Mucosa of descending colon (tissue), 3 donors: Measurements from ENCODE around the gene ZNF256. TPM values are rescaled to one million over a fixed set of nuclear protein-coding genes. Genes with fewer than 3 reads are reported as not detected.
"Not testable (repeated sequence)": the region's sequence is repeated elsewhere in the genome, so short reads cannot be mapped to it uniquely, and the experiment has no call there.

Experiments
- ATAC-seq: fragments of 200-7000 bp; cut with Tn5 transposase; one replicate; pipeline ENCODE4 v1.9.1; 2020; ENCODE audit warnings: mild to moderate bottlenecking, moderate library complexity
- DNase-seq, 3 donors: peaks; one replicate each; pipeline ENCODE4 v3.0.0-alpha.2; 2020
- H3K36me3 ChIP-seq: fragments of 200-600 bp; one replicate; pipeline ENCODE4 v1.8.0; 2021; ENCODE audit warnings: low read depth, mild to moderate bottlenecking
- H3K4me1 ChIP-seq: fragments of 200-600 bp; one replicate; pipeline ENCODE4 v1.8.0; 2021; ENCODE audit warnings: low read depth, mild to moderate bottlenecking
- H3K4me3 ChIP-seq: fragments of 200-600 bp; one replicate; pipeline ENCODE4 v1.8.0; 2021; ENCODE audit warnings: mild to moderate bottlenecking
- H3K9me3 ChIP-seq: fragments of 200-600 bp; one replicate; pipeline ENCODE4 v1.8.0; 2021; ENCODE audit warnings: mild to moderate bottlenecking
- CTCF ChIP-seq: fragments of 200-600 bp; IDR thresholded peaks from one replicate; pipeline ENCODE4 v1.8.0; 2022; ENCODE audit warnings: antibody characterized with exemption, mild to moderate bottlenecking
- intact Hi-C, 2 donors: fragments of 100-400 bp; cut with DNase I in 1 of 2; cut with micrococcal nuclease in 1 of 2; formaldehyde crosslinking; loops; one replicate each; pipeline versions ENCODE4 v1.11.0 to v1.11.1; 2022; cut with DNase I, micrococcal nuclease
- total RNA-seq, 3 donors: library from RNA; stranded (reverse); fragmentation: NEBNext Ultra II Directional in 2 of 3; extraction: Animal tissue kit (Norgen Biotek cat#: 25700) in 2 of 3; gene quantifications; one replicate each; pipeline versions ENCODE4 v1.2.1 to v1.2.4, GENCODE V29; 2021 to 2023
- donor health status: DM: no; HTN: no; CAD: no; lungs with moderate emphysema.
- donor health status: DM: no; HTN: no; CAD: no.
- donor health status: DM: no; HTN: yes; CAD: no.

ZNF256 gene
- total RNA-seq, 3 donors from 2014 or later: 3.0 to 7.1 (median 3.7) TPM

GRCh38 chr19:57941593-57941992 lies 5.9 kb downstream of the ZNF256 start:
- no peak for TF ChIP-seq CTCF
- H3K9me3 ChIP-seq: peaks cover 93% of the 10 kb centered on the region
- intact Hi-C loops: no loop called here

GRCh38 chr19:57935731-57936130 lies 11.8 kb downstream of the ZNF256 start:
- H3K4me3 ChIP-seq: no peak overlapping the region
- intact Hi-C loops: no loop called here

More at GRCh38 chr19:57941593-57941992, 5.9 kb downstream of the ZNF256 start:
- Histone ChIP-seq H3K4me1 (peaks cover 2% of the 10 kb centered on the region), H3K4me3 (no peak overlapping the region), H3K36me3 (peaks cover 12% of the 10 kb centered on the region)
- ATAC-seq: no peak
- DNase-seq: no peak

GRCh38 chr19:57934820-57935665 lies 12.5 kb downstream of the ZNF256 start, which contains the start of gene ZNF418:
Gene ZNF418, minus strand, starts transcription at chr19:57935402. Its CDS starts 1,580 bp downstream, at chr19:57933822.
- Histone ChIP-seq H3K36me3 (no peaks in the 10 kb centered on the region), H3K9me3 (peaks cover 98% of the 10 kb centered on the region), H3K4me1 (no peaks in the 10 kb centered on the region), H3K4me3 (peak within 1 kb of the TSS; percentile 9)
- DNase-seq: peak in 2 of 3 donors; percentile 43 to 62
- intact Hi-C loops: no loop called here
- TF ChIP-seq CTCF: no peak
- ATAC-seq: peak; percentile 62

More at GRCh38 chr19:57935731-57936130, 11.8 kb downstream of the ZNF256 start:
- ATAC-seq (no peak), DNase-seq (no peak)
- Histone ChIP-seq H3K9me3 (peaks cover 98% of the 10 kb centered on the region), H3K4me1 (no peaks in the 10 kb centered on the region), H3K36me3 (no peaks in the 10 kb centered on the region)
- TF ChIP-seq CTCF: no peak

- DNase-seq: no peak
- Histone ChIP-seq H3K36me3 (no peaks in the 10 kb centered on the region), H3K4me1 (no peaks in the 10 kb centered on the region), H3K4me3 (no peak overlapping the region), H3K9me3 (peaks cover 86% of the 10 kb centered on the region)
- no peak for TF ChIP-seq CTCF
- ATAC-seq: no peak
- intact Hi-C loops: no loop called here
Measured at GRCh38 chr19:57927587-57927986, 19.9 kb downstream of the ZNF256 start.

GRCh38 chr19:57916168-57916995 lies 31.1 kb downstream of the ZNF256 start, which contains the start of gene ZNF417:
Gene ZNF417, minus strand, starts transcription at chr19:57916592. Its CDS starts 181 bp downstream, at chr19:57916411.
- H3K4me1 ChIP-seq, H3K36me3 ChIP-seq, intact Hi-C loops: not testable (repeated sequence)
- ATAC-seq (peak; percentile 100), DNase-seq (peak; percentile 76 to 89 (median 80))
- Histone ChIP-seq H3K9me3 (peaks cover 25% of the 10 kb centered on the region), H3K4me3 (peak within 1 kb of the TSS; percentile 60)
